HG03571 (cell line): ENCODE data around the gene PLEKHG7.
"Not testable (repeated sequence)": the region's sequence is repeated elsewhere in the genome, so short reads cannot be mapped to it uniquely, and the experiment has no call there.

Experiments
- ATAC-seq: cut with Tn5 transposase; IDR thresholded peaks from one replicate; pipeline ENCODE4 v1.9.1; 2021; ENCODE audit not compliant: unreplicated experiment

Gene PLEKHG7

DNA sequence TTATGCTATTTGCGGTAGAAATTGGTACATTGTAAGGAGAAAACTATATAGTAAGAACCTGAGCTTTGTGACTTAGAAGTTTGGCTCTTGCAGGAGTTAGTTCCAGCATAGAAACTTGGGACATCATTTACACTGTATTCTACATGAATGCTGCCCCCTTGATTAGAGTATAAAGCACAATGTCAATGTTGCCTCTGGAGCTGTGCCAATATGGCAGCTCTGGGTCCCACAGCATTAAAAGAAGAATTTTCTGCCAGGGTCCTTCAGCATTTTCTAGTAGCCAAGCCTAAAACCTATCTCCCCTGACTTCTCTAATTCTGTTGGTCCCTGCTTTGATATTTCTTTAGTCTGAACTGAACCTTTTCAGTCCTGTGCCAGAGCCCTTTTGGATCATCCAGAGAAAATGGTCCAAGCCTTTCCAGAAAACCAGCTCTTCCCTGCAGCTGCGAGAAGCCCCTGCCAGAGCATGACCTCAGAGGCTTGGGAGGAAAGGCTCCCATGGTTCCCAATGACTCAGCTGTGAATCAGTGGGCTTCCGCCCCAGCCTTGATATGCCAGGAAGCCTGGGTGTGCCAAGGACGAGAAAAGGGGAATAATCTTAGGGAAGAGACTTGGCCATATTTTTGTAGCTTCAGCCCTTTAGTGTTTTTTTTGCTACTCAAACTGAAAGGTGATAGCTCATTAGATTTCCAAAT is 43.2 kb downstream of the PLEKHG7 start:
- ATAC-seq, result no peak

DNA sequence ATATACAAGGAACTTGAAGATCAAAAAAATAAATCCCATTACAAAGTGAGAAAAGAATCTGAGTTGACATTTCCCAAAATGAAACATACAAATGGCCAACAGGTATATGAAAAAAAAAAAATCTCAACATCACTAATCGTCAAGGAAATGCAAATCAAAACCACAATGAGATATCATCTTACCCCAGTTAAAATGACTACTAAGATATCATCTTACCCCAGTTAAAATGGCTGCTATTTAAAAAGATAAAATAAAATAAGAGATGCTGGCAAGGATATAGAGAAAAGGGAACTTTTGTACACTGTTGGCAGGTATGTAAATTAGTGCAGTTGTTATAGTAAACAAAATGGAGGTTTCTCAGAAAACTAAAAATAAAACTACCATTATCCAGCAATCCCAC is 44.4 kb downstream of the PLEKHG7 start:
- no peak for ATAC-seq

DNA sequence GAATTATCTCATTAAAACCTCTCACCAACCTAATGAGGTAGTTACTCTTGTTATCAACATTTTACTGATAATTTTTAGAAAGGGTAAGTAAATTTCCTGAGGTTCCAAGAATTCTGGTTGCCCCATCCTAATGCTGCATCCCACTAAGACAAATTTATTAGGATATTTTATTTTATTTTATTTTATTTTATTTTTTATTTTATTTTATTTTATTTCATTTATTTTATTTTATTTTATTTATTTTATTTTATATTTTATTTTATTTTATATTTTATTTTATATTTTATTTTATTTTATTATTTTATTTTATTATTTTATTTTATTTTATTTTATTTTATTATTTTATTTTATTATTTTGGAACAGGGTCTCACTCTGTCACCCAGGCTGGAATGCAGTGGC is 46.9 kb downstream of the PLEKHG7 start:
- not testable (repeated sequence) for ATAC-seq

DNA sequence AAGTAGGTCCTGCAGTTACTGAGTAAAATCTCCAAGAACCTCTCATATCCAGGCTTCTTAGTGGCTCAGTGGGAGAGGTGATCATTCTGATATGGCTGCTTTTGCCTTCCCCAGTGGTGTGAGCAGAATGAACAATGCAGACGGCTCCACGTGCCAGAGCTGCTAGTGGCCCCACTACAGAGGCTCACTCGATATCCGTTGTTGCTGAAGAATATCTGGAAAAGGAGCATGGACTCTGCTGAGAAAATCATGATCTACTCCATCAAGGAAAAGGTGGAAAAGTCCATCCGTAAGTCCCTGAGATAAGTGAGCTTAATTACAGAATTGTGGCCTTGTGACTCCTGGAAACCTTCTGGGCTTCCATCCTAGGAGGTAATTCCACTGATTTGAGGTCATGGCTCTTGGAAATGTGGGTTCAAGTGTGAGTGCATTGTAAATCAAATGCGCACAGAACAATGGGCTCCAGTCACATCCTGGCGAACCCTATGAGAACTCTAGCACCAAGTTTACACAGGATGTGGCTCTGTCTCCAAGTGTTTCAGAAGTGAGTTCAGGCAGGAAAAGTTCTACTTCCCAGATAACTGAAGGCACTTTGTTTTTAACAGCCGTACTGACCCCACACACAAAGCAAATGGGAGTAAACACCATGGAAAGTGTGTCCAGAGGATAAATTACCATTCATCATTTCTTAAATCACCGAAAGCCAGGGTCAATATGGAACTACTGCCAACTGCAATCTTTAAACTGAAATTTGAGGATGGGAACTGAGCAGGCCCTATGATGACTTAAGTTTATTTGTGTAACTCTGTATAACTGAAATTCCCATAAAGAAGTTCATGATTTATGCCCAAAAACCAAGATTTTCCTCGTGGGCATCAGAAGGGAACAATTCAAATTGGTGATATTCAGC is 51.4 kb downstream of the PLEKHG7 start:
- ATAC-seq, result no peak

DNA sequence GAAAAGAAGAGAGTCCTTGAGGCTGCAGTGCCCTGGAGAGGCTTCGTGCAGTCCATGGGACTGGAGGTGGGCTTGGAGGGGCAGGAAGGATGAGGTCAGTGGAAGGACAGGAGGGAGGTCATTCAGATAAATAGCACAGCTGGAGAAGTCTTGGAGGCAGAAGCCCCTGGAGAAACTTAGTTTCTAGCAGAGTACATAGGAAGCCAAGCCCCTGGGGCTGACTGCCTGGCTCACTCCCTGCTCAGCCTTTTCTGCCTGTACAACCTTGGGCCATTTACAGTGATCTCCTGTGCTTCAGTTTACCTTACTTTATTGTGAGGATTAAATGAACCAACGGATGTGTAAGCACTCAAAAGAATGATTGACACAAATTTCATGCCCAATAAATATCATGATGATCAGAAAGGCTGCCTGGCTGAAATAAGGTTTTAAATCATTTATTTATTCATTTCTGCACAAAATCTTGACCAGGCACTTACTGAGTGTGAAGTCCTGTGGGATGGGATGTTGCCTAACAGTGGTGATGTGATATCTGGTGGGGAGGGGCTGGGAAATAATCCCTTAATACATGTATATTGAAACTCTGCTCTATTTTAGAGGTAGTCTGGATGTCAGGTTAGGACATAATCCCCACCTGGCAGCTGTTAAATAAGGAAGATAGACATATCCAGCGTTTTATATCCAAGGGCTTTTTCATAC is 54.3 kb downstream of the PLEKHG7 start:
- no peak for ATAC-seq

DNA sequence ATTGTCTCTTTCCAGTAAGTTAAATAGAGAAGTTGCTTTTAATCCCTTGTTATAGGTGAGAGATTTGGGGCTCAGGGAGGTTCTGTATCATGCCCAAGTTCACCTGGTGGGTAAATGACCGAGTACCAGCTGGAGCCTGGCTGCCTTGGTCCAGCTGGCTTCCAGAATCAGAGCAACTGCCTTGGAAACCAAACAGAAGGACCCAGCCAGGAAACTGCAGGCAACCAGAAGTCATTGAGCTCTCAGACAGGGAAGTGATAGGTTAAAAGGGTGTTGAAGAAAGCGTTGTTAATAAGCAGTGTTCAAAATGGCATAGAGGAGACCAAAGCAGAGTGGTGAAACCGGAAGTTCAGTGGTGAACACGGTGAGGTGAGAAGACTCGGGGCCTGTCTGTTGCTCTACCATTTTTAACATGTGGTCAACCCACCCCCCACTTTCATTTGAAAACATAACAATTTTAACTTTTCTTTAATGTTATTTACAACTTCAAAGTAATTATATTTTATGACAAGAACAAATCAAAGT is 54.9 kb downstream of the PLEKHG7 start:
- no peak for ATAC-seq

DNA sequence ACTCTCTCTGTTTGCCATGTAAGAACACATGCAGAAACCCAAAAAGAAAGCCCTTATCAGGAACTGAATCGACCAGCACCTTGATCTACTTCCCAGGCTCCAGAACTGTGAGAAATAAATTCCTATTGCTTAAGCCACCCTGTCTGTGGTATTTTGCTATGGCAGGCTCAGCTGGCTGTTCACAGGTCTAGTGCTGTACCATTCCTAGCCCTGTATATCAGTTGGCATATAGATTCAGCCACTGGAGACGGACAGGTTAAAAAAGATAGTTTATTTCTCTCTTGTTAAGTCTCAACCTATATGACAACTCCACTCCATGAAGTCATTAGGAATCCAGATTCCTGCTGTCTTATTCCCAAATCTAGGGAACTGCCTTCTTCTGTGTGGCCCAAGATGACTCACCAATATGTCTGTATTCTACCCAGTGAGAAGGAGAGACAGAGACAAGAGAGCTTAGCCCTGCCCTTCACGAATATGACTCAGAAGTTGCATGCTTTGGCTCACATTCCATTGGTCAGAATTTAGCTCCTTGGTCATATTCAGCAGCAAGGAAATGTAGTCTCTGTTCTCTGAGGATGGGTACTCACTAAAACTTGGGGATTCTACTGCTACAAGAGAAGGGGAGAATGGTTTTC is 57.0 kb downstream of the PLEKHG7 start:
- ATAC-seq, result no peak

DNA sequence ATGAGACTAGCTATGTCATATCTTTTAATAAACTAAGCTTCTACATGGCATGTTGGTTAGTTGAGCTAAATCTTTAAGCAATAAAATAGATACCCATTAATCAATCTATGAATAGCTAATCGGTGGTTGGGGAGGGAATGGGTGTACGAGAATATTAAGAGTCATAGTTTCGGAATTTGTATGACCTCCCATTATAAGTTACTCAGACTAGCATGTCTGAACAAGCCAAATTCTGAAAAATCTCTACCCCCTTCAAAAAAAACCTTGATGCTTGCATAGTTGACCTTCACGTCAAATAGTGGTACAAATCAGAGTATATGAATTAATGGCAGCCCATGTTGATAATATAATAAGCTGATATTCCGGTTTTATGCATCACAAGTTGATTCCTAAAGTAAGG is 60.0 kb downstream of the PLEKHG7 start:
- no peak for ATAC-seq

DNA sequence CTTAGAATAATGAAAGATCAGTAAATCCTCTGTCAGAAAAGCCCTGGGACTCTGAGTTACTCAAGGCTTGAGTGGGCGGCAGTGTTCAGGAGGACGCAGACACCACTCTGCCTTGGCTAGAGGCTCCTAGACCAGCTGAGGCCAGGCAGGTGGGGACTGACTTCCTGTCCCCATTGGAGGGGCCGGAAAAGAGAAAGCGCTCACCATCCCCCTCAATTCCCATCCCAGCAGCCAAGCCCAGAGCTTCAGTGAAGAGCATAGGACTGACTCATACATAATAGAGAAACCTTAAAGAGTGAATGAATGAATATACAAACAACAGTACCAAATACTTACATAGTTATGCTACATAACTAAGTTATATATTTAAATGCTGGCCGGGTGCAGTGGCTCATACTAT is 62.0 kb downstream of the PLEKHG7 start:
- no peak for ATAC-seq

DNA sequence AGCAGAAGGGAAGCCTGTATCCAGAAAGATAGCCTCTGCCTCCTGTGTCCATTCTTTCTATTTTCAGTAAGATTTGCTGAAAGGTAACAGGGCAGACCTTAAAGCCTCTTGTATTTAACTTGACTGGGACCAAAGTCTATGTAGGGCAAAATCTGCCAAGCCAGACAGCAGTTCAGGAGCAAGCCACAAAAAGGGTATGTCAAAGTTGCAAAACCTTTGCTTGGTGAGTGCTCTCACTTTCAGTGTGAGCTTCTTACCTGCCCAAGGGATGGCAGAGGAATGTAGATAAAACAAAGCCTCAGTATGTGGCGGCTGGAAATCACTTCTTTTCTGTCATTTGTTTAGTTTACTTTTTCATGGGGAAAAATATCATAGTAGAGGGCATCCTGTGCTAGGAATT is 63.1 kb downstream of the PLEKHG7 start:
- no peak for ATAC-seq

DNA sequence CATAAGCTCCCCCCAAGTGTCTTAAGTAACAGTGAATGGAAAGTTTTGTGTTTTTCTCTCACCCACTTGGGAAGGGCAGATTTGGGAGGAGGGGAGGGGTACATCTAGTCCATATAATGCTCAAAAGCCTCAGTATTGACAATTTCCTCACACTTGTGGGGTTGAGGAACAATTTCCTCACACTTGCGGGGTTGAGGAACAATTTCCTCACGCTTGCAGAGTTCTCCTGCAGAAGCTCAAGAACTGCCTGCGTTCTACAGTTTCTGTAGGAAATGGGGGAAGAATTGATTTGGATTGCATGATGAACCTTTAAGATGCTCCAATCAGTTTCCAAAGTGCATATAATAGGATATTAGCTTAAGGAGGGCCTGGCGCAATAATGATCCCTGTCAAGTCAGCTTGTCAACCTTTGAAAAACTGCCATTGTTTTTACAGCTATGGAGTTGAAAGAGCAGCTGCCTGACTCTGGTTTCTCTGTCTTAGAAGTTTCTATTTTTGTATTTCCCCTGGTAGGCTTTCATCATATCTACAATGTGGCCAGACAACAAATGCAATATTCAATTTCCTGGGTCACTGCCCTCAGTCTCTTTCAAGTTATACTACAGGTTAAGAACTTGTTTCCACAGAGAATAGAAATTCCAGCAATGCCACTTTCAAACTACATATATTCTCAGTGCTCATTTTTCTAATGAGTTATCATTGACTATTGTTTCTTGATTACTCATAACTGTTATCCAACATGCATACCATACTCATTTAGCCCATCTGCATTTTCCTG is 66.5 kb downstream of the PLEKHG7 start:
- peak; percentile 79 for ATAC-seq

DNA sequence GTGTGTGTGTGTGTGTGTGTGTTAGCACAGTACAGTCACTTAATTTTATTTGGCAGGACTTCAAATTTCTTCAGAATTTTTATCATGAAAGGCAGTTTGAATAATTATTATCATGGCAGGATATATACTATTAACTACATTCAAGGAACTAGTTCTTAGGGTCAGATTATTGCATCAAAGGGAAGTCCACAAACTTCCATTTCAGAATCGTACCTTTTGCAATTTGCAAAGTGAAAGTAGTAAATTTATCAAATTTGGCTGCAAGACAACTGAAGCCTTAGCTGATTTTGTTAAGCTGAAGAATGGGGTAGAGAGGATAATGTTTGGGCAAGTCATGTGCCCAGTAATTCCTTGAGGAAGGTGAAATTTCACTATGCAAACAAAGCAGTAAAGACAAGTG is 68.2 kb downstream of the PLEKHG7 start:
- ATAC-seq, result no peak

DNA sequence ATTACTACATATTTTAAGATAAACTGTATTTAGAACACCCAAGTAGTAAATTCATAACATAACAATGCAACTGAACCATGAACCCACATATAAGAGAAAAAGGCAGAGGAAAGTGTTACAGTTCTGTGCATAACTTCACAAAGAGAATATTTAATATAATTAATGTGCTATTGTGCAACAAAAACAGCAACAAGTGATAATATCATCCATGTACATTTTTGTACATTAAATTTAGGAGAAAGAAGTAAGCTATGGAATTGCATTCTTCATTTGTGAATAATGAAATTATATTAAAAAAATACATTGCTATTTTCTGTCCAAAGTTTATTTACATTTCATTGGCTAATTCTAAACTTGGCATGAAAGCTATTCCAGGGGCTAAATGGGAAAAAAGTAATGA is 72.6 kb downstream of the PLEKHG7 start:
- ATAC-seq, result no peak

DNA sequence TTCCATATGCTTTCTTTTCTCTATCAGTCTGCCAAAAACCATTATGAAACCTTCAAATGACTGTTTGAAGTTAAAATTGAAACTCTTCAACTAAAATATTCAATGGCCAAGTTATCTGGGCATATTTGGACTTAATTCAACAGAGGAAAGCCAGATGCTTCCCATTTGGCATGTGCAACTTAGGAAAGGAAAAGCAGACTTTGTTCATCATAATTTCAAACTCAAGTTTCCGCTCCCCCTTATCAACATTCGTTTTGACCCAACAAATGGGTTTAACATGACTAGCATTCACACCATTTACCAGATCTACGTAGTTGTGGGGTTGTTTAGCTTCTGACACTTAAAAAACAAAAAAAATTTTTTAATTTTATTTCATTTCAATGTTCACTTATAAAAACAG is 75.7 kb downstream of the PLEKHG7 start:
- ATAC-seq, result no peak

DNA sequence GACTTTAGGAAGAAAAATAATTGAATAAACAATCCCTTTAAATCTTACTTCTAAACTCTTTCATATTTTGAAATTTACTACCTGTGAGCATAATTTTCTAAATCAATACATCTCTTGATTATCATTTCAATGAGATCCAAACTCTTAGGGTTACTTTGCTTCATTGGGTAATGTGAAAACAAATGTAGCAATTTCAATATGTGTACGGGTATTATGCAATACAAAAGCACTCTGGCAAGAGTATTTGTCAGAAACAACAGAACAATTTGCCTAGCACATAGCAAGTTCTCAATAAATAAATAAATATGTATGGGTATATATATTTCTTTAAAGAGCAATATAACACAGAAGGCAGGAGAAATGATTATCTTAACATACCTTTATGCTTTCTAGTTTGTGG is 77.1 kb downstream of the PLEKHG7 start:
- no peak for ATAC-seq

DNA sequence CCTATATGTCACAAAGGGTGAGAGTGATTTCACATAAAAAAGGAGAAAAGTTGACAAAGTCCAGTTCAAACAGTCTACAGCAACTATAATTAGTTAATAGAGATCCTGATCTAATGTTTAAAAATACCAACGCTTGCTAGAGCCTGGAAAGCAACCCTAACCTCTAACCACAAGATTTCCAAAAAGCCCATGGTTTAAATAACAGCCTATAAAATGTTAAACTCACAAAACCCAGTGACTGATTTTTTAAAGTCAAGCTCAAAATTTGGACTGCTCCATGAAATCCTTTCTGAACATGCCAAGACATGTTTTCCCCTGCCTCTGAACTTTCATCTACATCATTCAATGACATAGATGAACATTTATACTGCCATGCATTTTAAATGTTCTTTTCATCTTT is 81.6 kb downstream of the PLEKHG7 start:
- ATAC-seq, result no peak

DNA sequence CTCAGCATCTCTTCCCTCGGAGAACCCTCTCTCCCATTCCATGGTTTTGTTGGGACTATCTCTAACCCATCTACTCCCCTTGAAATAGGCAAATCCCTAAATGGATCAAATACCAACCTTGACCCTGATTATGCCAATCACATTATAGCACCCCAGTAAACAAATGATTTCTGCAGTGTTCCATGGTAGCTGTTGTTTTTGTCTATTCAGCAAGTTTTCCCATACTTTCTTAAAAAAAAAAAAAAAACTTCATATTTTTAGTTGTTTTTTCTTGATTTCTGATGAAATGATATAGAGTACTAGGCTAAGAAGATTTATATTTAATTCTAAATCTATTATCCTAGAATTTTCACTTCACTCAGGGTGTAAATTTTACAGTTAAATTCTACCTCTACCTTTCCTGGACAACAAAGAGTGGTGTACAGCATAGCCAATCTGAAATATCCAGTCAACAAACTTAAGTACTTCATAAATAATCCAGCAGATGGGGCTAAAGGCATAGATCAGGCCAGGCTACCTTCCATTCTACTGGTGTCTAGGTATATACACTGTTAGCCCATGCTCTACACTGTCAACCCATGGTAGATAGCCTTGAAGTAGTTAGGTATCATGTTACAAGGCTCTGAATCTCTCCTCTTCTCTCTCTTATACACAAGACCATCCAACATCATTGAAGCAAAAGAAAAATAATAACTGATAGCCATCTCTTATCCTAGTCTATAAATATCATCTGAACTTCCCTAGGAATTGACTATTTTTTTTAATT is 82.2 kb downstream of the PLEKHG7 start:
- ATAC-seq, result peak; percentile 88

DNA sequence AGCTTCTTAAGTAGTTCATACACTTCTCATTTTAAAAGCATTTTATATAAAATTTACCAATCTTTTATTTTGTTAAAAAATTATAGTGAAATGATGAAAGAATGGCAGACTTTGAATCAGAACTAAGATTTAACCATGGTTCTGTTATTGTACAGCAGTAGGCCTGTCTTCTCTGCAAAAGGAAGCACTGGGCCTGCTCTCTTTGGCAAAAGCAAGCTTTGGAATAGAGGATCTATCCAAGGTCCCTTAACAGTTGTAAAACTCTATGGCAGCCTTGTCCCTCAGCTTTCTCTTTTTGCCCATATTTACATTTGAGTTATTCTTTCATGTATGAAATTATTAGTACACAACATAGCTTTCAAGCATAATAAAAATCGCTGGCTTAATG is 82.8 kb downstream of the PLEKHG7 start:
- no peak for ATAC-seq

DNA sequence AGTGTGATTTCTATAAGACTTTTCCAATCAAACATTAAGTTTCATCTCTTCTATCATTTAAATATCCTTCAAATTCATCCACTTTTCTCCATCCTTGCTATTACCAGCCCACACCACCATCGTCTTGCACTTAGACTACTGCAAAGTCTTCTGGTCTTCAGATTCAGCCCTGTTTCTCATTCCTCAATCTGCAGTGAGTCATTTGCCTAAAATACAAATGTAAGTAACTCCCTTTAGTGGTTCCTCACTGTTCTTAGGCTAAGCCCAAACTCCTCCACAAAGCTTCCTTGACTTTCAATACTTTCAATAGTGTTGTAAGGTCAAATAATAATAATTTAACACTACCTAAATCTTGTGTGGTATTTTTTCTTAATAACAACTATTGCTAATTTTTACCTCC is 83.3 kb downstream of the PLEKHG7 start:
- no peak for ATAC-seq

DNA sequence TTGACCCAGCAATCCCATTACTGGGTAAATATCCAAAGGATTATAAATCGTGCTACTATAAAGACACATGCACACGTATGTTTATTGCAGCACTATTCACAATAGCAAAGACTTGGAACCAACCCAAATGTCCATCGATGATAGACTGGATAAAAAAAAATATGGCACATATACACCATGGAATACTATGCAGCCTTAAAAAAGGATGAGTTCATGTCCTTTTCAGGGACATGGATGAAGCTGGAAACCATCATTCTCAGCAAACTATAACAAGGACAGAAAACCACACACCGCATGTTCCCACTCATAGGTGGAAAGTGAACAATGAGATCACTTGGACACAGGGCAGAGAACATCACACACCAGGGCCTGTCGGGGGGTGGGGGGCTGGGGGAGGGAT is 91.6 kb downstream of the PLEKHG7 start:
- ATAC-seq, result not testable (repeated sequence)
